HG03060 (cell line): Measurements from ENCODE around the gene PGA5.
"Not testable (repeated sequence)": the region's sequence is repeated elsewhere in the genome, so short reads cannot be mapped to it uniquely, and the experiment has no call there.

ENCODE experiments used
- ATAC-seq: cut with Tn5 transposase; IDR thresholded peaks from one replicate; pipeline ENCODE4 v1.9.1; 2021; ENCODE audit warnings: low read depth, moderate number of reproducible peaks; ENCODE audit not compliant: unreplicated experiment

The PGA5 gene

GRCh38 chr11:61240875-61241274 is at the start of gene PGA5:
TSS of gene PGA5 (plus strand) at chr11:61241175. CDS start at chr11:61241227, 52 bp downstream.
- ATAC-seq, result not testable (repeated sequence)

- ATAC-seq, result no peak
Observed at GRCh38 chr11:61193596-61193995, 47.4 kb upstream of the PGA5 start.

- ATAC-seq, result no peak
Observed at GRCh38 chr11:61194169-61194671, 46.8 kb upstream of the PGA5 start.

- no peak for ATAC-seq
Observed at GRCh38 chr11:61194981-61195695, 45.8 kb upstream of the PGA5 start.

- ATAC-seq, result no peak
Observed at GRCh38 chr11:61195719-61196118, 45.3 kb upstream of the PGA5 start.

- ATAC-seq, result no peak
Observed at GRCh38 chr11:61198361-61198760, 42.6 kb upstream of the PGA5 start.

GRCh38 chr11:61198948-61199523 is 41.9 kb upstream of the PGA5 start:
- ATAC-seq, result no peak

GRCh38 chr11:61201476-61201875 is 39.5 kb upstream of the PGA5 start:
- ATAC-seq, result no peak

- not testable (repeated sequence) for ATAC-seq
Observed at GRCh38 chr11:61202950-61203746, 37.8 kb upstream of the PGA5 start, which contains the start of gene PGA3. TSS of gene PGA3 (plus strand) at chr11:61203515. CDS start at chr11:61203565, 50 bp downstream.

- not testable (repeated sequence) for ATAC-seq
Observed at GRCh38 chr11:61203873-61204272, 37.1 kb upstream of the PGA5 start.

GRCh38 chr11:61204502-61205059 is 36.4 kb upstream of the PGA5 start:
- ATAC-seq, result not testable (repeated sequence)

- not testable (repeated sequence) for ATAC-seq
Observed at GRCh38 chr11:61207636-61208310, 33.2 kb upstream of the PGA5 start.

- not testable (repeated sequence) for ATAC-seq
Observed at GRCh38 chr11:61210629-61211028, 30.3 kb upstream of the PGA5 start.

GRCh38 chr11:61211327-61211952 is 29.5 kb upstream of the PGA5 start:
- not testable (repeated sequence) for ATAC-seq

- not testable (repeated sequence) for ATAC-seq
Observed at GRCh38 chr11:61212202-61212601, 28.8 kb upstream of the PGA5 start.

GRCh38 chr11:61213711-61214324 is 27.2 kb upstream of the PGA5 start:
- not testable (repeated sequence) for ATAC-seq

- not testable (repeated sequence) for ATAC-seq
Observed at GRCh38 chr11:61218306-61218705, 22.7 kb upstream of the PGA5 start.

GRCh38 chr11:61219016-61219415 is 22.0 kb upstream of the PGA5 start:
- ATAC-seq, result not testable (repeated sequence)

GRCh38 chr11:61222047-61222446 is 18.9 kb upstream of the PGA5 start, which contains the start of gene PGA4:
TSS of gene PGA4 (plus strand) at chr11:61222347. CDS start at chr11:61222401, 54 bp downstream.
- ATAC-seq, result not testable (repeated sequence)
